NCI-H1048 (cell line): ENCODE data around the gene CACHD1.
"Not testable (repeated sequence)": the region's sequence is repeated elsewhere in the genome, so short reads cannot be mapped to it uniquely, and the experiment has no call there.

Source experiments
- DNase-seq: peaks from one replicate; lab custom pipeline; 2025; lab: John Stamatoyannopoulos, UW

Gene CACHD1

DNA sequence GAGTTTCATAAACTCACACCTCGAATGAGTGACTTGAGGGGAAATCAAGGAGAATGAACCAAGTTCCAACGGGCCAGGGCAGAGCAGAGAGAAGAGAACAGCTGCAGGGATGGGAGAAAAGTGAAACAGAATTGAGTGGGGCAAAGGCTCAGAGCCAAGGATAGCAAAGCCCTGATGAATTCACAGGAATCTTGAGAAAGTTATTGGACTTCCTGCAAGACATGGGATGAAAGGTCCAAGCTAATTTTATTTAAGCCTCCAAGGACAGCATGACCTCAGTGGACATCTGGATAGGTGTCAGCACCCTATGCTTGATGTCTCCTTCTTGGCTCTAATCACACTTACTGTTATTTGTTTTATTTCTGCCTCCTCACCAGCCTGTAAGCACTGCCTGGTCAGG, 232.0 kb downstream of the CACHD1 start:
- no peak for DNase-seq

DNA sequence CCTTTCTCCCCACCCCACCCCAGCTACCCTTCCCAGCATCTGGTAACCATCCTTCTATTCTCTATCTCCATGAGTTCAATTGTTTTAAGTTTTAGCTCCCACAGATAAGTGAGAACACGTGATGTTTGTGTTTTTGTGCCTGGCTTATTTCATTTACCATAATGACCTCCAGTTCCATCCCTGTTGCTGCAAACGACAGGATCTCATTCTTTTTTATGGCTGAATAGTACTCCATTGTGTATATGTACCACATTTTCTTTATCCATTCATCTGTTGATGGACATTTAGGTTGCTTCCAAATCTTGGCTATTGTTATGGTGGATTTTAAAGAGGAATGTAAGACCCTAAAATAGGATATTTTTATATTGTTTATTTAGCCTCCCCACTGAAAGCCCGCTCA, 232.7 kb downstream of the CACHD1 start:
- not testable (repeated sequence) for DNase-seq

DNA sequence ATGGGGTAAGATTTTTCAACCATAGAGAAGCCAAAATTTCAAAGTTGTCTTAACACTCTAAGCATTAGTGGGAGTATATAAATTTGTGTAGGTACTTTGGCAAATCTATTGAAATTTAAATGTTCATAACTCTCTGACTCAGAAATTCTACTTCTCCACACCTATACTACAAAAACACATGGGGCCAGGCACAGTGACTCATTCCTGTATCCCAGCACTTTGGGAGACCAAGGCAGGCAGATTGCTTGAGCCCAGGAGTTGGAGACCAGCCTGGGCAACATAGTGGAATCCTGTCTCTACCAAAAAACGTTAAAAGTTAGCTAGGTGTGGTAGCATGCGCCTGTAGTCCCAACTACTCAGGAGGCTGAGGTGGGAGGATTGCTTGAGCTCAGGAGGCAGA, 233.7 kb downstream of the CACHD1 start:
- no peak for DNase-seq

DNA sequence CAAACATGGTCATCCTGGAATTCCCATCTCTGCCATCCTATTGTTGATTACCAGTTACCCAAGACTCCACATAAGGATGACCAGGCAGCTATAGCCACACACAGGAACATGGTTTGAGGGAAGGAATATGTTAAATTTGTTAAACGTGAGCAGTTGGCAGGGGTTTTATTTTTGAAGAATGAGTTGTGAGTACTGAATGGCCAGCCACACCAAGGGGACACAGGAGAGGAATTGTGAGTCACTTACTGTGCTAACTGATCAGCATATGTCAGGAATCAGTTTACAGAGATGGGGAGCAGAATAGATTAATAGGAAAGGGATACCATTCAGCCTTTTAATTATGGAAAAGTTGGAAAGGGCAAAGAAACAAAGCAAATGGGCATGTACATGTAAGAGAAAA, 235.7 kb downstream of the CACHD1 start:
- DNase-seq: no peak

DNA sequence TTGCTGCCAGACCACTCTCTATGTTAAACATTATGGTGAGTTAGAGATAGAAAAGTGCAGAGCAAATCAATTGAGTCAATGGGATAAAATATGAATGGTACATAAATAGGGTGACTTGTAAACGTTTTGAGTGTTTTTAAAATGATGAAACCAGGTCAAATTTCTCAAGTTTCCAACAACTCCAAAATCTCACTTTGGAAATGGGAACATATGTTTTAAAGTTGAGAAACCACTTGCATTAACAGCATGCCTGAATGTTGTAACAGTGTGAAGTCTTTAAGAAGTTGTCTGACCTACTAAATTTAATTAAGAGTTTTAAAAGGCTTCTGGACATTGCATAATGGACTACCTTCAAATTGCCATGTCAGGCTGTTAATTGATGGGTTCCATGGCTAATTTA, 241.3 kb downstream of the CACHD1 start:
- DNase-seq: no peak

DNA sequence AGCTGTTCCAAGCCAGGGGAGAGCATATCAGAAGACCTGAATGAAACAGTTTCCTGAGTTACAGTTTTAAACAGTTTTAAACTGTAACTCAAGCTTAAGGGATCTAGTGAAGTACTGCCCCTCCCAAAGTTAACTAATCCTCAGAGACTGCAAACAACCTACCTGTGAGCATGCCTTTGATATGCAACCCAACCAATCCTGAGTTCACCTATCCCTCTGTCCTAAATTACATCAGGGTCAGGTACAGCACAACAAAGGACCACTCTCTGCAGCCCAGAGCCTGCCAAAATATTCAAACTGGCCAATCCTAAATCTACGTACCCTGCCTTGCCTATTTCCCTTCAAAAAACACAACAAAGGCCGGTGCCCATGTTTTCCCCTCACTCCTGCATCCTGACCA, 242.1 kb downstream of the CACHD1 start:
- DNase-seq: no peak

DNA sequence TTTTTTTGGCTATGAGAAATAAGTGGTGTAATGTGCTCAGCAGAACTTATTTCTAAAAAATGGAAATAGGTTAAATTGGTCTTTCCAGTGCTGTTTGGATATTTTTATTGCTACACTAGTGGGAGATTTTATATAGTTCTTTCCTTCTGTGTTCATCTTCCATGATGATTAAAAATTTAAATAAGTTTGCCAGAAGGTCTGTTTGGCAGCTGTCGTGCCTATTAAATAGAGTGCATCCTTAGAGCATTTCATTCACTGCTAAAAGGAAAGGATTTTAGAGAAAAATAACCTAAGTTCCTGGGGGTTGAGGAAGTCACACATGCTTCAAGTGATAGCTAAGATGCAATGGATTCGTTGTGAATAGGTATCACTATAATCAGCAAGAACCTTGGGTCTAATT, 245.3 kb downstream of the CACHD1 start:
- DNase-seq: no peak

DNA sequence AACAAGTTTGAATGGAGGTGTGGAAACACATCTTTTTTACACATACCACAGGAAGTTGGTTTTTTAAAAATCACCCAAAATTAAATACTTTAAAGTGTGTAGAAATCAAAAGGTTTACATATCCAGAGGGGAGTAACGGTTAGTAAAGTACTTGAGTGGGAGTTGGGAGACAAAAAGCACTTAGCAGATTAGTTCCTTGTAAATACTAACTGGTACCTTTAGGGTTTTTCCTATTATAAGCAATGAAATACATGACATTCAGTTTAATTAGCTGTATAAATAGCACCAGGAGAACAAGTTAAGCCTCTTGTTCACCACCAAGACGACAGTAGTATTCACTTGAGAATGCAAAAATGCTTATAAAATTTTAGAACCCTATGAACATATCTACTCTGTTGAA, 251.2 kb downstream of the CACHD1 start:
- DNase-seq: no peak

DNA sequence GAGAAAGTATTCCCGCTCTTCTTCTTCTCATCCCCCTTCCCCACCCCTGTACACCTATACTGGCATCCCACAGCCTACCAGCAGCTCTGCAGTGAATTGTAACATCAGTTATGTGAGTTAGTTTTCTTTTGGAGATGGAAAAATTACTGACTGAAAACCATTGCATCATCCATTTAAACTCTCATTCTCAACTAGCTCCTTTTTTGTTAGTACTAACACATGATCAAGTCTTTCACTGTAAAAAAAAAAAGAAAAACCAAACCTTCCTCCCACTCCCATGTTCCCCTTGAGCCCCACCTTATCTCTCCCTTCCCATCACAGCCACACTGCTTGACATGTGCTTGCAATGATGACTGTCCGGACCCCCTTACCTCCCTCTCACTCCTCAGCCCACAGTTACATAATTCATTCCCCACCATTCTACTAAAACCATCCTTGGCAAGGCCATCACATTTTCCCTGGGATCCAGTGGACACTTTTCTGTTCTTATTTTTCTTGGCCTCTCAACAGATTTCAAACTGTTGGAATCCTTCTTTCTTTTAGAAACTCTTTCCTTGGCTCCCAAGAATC, 251.7 kb downstream of the CACHD1 start:
- no peak for DNase-seq

DNA sequence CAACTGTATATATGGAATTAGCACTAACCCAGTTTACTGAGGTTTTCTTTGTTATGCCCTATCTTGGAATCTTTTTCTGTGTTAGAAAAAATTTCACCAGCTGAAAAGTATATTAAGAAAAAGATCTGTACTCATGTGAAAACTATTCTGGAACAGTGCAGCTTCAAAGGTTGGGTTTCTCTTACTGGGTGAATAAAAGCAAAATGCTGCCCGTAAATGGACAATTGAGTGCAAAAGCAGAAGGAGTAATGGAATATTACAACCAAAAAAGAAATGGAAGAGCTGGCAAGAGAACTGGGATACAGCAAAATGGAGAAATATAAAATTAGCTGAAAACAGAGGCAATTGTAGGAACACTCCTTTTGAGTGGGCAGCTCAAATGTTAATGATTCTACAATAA, 257.9 kb downstream of the CACHD1 start:
- no peak for DNase-seq

DNA sequence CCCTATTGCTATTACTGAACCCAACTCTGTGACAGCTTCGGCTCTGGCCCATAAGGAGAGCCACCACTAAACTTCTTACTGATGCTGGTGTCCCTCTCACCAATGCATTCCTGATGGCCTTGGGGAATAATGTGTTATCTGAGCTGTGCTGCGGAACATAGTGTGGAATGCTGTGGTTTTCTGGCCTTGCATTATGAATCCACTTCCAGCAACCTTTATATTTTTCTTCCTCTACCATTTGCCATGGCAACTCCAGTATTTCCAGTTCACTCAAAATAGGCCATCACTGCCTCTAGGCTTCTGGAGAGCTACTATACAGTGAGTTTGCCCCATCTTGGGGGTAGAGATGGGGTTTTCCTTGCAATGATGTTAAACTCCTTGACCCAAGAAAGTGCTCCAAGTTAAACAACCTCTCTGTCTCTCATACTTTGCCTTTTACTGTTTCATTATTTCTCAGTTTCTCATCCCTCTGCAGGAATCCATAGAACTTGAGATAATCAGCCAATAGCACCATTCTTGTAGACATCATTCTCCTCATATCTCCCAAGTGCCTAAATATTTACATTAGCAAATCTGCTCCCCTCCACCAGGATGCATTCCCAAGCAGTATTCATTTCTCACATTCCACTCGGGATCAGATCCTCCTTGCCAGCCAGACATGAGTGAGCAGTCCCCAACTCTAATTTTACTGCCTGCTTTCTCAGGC, 263.8 kb downstream of the CACHD1 start:
- no peak for DNase-seq

DNA sequence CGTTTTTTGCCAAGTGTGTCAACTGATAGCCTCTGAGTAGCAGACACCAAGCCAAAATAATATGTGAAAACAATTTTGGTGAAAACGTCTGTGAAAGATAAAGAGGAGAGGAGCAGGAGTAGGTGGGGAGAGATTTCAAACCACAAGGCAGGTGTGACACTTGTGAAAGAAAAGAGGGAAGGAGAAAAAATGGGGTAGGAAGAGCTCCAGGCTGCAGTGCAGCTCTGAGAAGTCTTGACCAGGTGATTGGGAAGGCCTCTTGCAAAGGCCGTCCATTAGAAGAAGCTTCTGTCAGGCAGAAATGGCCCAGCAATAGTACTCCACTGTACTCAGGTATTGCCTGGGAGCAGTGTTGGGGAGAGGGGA, 264.3 kb downstream of the CACHD1 start:
- DNase-seq: no peak

DNA sequence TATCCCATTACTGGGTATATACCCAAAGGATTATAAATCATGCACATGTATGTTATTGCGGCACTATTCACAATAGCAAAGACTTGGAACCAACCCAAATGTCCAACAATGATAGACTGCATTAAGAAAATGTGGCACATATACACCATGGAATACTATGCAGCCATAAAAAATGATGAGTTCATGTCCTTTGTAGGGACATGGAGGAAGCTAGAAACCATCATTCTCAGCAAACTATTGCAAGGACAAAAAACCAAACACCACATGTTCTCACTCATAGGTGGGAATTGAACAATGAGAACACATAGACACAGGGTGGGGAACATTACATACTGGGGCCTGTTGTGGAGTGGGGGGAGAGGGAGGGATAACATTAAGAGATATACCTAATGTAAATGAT, 270.8 kb downstream of the CACHD1 start:
- DNase-seq: not testable (repeated sequence)
